ENCODE results near the gene BIN1. TPM values are rescaled to one million over a fixed set of nuclear protein-coding genes. Genes with fewer than 3 reads are reported as not detected.

The BIN1 gene
- polyA plus RNA-seq, 1 donor from 2014 or later, result 61.9 TPM

- no peak overlapping the region for H3K9ac ChIP-seq (ENCODE audit: low read length)
- no peaks in the 10 kb centered on the region for H3K9me3 ChIP-seq (ENCODE audit: low read length)
- no peak overlapping the region for H3K27ac ChIP-seq (ENCODE audit: low read length)
- H2AFZ ChIP-seq (ENCODE audit: low read depth, low read length), result no peak overlapping the region
- H3K4me2 ChIP-seq (ENCODE audit: low read length), result no peak overlapping the region
- no peaks in the 10 kb centered on the region for H3F3A ChIP-seq (ENCODE audit: insufficient read depth, low read length, poor library complexity, severe bottlenecking)
- H3K9me2 ChIP-seq (ENCODE audit: insufficient read depth, low read length), result no peaks in the 10 kb centered on the region
- no peaks in the 10 kb centered on the region for H3K27me3 ChIP-seq (ENCODE audit: insufficient read depth, low read depth, low read length)
- H3K79me2 ChIP-seq (replicated peaks; ENCODE audit: insufficient read depth, low read length), result no peaks in the 10 kb centered on the region
- H3K36me3 ChIP-seq (ENCODE audit: insufficient read depth, low read length), result no peaks in the 10 kb centered on the region
- no peak for TF ChIP-seq CTCF (IDR thresholded peaks at IDR 0.05; ENCODE audit: poor library complexity, severe bottlenecking)
- no peak for TF ChIP-seq REST (IDR thresholded peaks at IDR 0.05; ENCODE audit: borderline replicate concordance)
- TF ChIP-seq RAD21 (conservative IDR thresholded peaks at IDR 0.05), result no peak
- no peak for TF ChIP-seq EZH2 (IDR thresholded peaks at IDR 0.05; ENCODE audit: borderline replicate concordance, insufficient read depth, low read length, poor library complexity, severe bottlenecking)
- TF ChIP-seq MXI1 (conservative IDR thresholded peaks at IDR 0.05; ENCODE audit: poor library complexity, severe bottlenecking), result no peak
- no peak for TF ChIP-seq EP300 (conservative IDR thresholded peaks at IDR 0.05; ENCODE audit: poor library complexity, severe bottlenecking)
- TF ChIP-seq POLR2AphosphoS5 (IDR thresholded peaks at IDR 0.05), result no peak
- no peak for TF ChIP-seq SMC3 (conservative IDR thresholded peaks at IDR 0.05; ENCODE audit: poor library complexity)
- TF ChIP-seq TAF1 (IDR thresholded peaks at IDR 0.05; ENCODE audit: low read depth), result no peak
- no peaks in the 10 kb centered on the region for H4K20me1 ChIP-seq (ENCODE audit: insufficient read depth)
- H3K4me3 ChIP-seq (ENCODE audit: low read length), result no peak overlapping the region
These were observed 79.2 kb downstream of the BIN1 start for GRCh38 chr2:127027715-127028114.

GRCh38 chr2:127025359-127026166 is 81.4 kb downstream of the BIN1 start:
- TF ChIP-seq MXI1 (conservative IDR thresholded peaks at IDR 0.05; ENCODE audit: poor library complexity, severe bottlenecking), result peak; percentile 61
- peak; percentile 79 for TF ChIP-seq CTCF (IDR thresholded peaks at IDR 0.05; ENCODE audit: poor library complexity, severe bottlenecking)
- peak; percentile 56 for TF ChIP-seq TAF1 (IDR thresholded peaks at IDR 0.05; ENCODE audit: low read depth)
- no peak for TF ChIP-seq EZH2 (IDR thresholded peaks at IDR 0.05; ENCODE audit: borderline replicate concordance, insufficient read depth, low read length, poor library complexity, severe bottlenecking)
- peak; percentile 19 for TF ChIP-seq REST (IDR thresholded peaks at IDR 0.05; ENCODE audit: borderline replicate concordance)
- peak; percentile 48 for TF ChIP-seq RAD21 (conservative IDR thresholded peaks at IDR 0.05)
- TF ChIP-seq SMC3 (conservative IDR thresholded peaks at IDR 0.05; ENCODE audit: poor library complexity), result no peak
- peak; percentile 51 for TF ChIP-seq POLR2AphosphoS5 (IDR thresholded peaks at IDR 0.05)
- no peak for TF ChIP-seq EP300 (conservative IDR thresholded peaks at IDR 0.05; ENCODE audit: poor library complexity, severe bottlenecking)
- Histone ChIP-seq H3F3A (ENCODE audit: insufficient read depth, low read length, poor library complexity, severe bottlenecking) (no peaks in the 10 kb centered on the region), H3K36me3 (ENCODE audit: insufficient read depth, low read length) (no peaks in the 10 kb centered on the region), H3K4me2 (ENCODE audit: low read length) (peak overlapping the region; percentile 57), H3K9me3 (ENCODE audit: low read length) (no peaks in the 10 kb centered on the region), H4K20me1 (ENCODE audit: insufficient read depth) (no peaks in the 10 kb centered on the region), H3K27ac (ENCODE audit: low read length) (peak overlapping the region; percentile 28), H3K9ac (ENCODE audit: low read length) (peak overlapping the region; percentile 61), H3K79me2 (replicated peaks; ENCODE audit: insufficient read depth, low read length) (no peaks in the 10 kb centered on the region), H3K9me2 (ENCODE audit: insufficient read depth, low read length) (no peaks in the 10 kb centered on the region), H3K4me3 (ENCODE audit: low read length) (peak overlapping the region; percentile 71), H3K27me3 (ENCODE audit: insufficient read depth, low read depth, low read length) (no peaks in the 10 kb centered on the region), H2AFZ (ENCODE audit: low read depth, low read length) (peak overlapping the region; percentile 93)
